Measurements from ENCODE around the gene AQP7. TPM values are rescaled to one million over a fixed set of nuclear protein-coding genes. Genes with fewer than 3 reads are reported as not detected.

Gene AQP7
- total RNA-seq, 1 donor from 2014 or later, result not detected

- Histone ChIP-seq H3K27me3 (ENCODE audit: control insufficient read depth, insufficient read depth, low read length) (no peaks in the 10 kb centered on the region), H3K4me3 (ENCODE audit: low read depth, low read length) (no peak overlapping the region), H3K36me3 (ENCODE audit: control insufficient read depth, insufficient read depth, low read length) (peaks cover 1% of the 10 kb centered on the region)
- FAIRE-seq (no peak), DNase-seq (ENCODE audit: low read depth) (no peak)
- TF ChIP-seq, protein P1, sequence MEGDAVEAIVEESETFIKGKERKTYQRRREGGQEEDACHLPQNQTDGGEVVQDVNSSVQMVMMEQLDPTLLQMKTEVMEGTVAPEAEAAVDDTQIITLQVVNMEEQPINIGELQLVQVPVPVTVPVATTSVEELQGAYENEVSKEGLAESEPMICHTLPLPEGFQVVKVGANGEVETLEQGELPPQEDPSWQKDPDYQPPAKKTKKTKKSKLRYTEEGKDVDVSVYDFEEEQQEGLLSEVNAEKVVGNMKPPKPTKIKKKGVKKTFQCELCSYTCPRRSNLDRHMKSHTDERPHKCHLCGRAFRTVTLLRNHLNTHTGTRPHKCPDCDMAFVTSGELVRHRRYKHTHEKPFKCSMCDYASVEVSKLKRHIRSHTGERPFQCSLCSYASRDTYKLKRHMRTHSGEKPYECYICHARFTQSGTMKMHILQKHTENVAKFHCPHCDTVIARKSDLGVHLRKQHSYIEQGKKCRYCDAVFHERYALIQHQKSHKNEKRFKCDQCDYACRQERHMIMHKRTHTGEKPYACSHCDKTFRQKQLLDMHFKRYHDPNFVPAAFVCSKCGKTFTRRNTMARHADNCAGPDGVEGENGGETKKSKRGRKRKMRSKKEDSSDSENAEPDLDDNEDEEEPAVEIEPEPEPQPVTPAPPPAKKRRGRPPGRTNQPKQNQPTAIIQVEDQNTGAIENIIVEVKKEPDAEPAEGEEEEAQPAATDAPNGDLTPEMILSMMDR (IDR thresholded peaks at IDR 0.05; ENCODE audit: insufficient read depth, low read length, severe bottlenecking), result no peak
Observed at GRCh38 chr9:33436445-33436844, 34.1 kb upstream of the AQP7 start.

GRCh38 chr9:33435821-33436277 lies 33.5 kb upstream of the AQP7 start:
- no peaks in the 10 kb centered on the region for H3K27me3 ChIP-seq (ENCODE audit: control insufficient read depth, insufficient read depth, low read length)
- FAIRE-seq (no peak), DNase-seq (ENCODE audit: low read depth) (no peak)
- no peaks in the 10 kb centered on the region for H3K36me3 ChIP-seq (ENCODE audit: control insufficient read depth, insufficient read depth, low read length)
- TF ChIP-seq, protein P1 (IDR thresholded peaks at IDR 0.05; ENCODE audit: insufficient read depth, low read length, severe bottlenecking), result no peak
- no peak overlapping the region for H3K4me3 ChIP-seq (ENCODE audit: low read depth, low read length)

DNA sequence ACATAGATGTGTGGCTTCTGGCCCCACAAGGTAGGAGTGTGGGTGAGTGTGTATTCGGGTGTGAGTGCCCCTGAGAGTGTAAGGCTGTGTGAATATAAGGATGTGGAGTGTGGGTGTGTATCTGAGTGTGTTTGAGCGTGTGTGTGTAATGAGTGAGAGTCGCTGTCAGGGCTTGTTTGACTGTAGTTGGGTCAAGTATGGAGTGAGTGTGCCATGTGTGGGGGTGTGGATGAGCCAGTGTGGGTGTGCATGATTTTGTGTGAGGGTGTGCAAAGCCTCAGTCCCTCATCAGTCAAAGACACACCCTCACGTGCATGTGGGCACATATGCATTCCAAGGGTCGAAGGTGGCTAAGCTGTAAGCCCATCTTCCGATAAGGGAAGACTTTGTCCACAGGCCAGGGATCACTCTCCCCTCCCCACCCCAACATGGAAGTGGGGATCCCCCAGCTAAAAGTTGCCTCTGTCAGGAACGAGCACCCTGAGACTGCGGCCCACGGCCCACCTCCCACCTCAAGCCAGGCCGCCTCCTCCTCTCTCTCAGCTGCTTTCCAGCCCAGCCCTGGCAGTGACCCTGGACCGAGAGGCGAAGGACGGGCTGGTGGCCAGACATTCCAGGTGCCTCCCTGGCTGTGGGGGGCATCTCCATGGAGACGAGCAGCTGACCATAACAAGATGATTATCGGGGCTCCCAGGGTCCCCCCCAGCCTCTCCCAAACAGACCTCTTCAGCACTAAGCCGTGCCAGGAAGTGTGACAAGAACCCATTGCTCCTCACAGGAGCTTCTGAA lies 32.1 kb upstream of the AQP7 start:
- TF ChIP-seq, protein P1 (IDR thresholded peaks at IDR 0.05; ENCODE audit: insufficient read depth, low read length, severe bottlenecking), result no peak
- H3K4me3 ChIP-seq (ENCODE audit: low read depth, low read length), result no peak overlapping the region
- no peak for DNase-seq (ENCODE audit: low read depth)
- FAIRE-seq, result no peak
- no peaks in the 10 kb centered on the region for H3K36me3 ChIP-seq (ENCODE audit: control insufficient read depth, insufficient read depth, low read length)
- no peaks in the 10 kb centered on the region for H3K27me3 ChIP-seq (ENCODE audit: control insufficient read depth, insufficient read depth, low read length)

DNA sequence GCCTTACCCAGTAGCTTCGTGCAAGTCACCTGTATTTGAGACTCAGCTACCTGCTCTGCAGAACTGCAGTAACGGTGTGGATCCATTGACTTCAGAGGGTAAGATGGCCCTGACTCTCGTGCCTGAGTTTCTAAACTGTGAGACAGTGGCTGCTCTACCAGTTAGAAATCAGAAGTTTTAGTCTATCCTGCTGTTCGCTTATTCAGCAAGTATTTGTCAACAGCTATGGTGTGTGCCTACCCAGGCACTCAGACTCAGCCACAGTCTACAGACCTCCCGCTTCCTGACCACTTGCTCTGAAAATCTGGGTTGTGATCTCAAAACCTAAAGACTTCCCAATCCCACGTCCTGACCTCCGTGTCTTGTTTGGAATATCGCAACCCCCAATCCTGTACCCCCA lies 31.5 kb upstream of the AQP7 start:
- no peak for FAIRE-seq
- TF ChIP-seq, protein P1 (IDR thresholded peaks at IDR 0.05; ENCODE audit: insufficient read depth, low read length, severe bottlenecking), result no peak
- Histone ChIP-seq H3K36me3 (ENCODE audit: control insufficient read depth, insufficient read depth, low read length) (no peaks in the 10 kb centered on the region), H3K4me3 (ENCODE audit: low read depth, low read length) (no peak overlapping the region), H3K27me3 (ENCODE audit: control insufficient read depth, insufficient read depth, low read length) (no peaks in the 10 kb centered on the region)
- no peak for DNase-seq (ENCODE audit: low read depth)

GRCh38 chr9:33431420-33431819 lies 29.1 kb upstream of the AQP7 start:
- no peak for FAIRE-seq
- DNase-seq (ENCODE audit: low read depth), result no peak
- Histone ChIP-seq H3K36me3 (ENCODE audit: control insufficient read depth, insufficient read depth, low read length) (no peaks in the 10 kb centered on the region), H3K27me3 (ENCODE audit: control insufficient read depth, insufficient read depth, low read length) (no peaks in the 10 kb centered on the region), H3K4me3 (ENCODE audit: low read depth, low read length) (no peak overlapping the region)
- TF ChIP-seq, protein P1 (IDR thresholded peaks at IDR 0.05; ENCODE audit: insufficient read depth, low read length, severe bottlenecking), result no peak

DNA sequence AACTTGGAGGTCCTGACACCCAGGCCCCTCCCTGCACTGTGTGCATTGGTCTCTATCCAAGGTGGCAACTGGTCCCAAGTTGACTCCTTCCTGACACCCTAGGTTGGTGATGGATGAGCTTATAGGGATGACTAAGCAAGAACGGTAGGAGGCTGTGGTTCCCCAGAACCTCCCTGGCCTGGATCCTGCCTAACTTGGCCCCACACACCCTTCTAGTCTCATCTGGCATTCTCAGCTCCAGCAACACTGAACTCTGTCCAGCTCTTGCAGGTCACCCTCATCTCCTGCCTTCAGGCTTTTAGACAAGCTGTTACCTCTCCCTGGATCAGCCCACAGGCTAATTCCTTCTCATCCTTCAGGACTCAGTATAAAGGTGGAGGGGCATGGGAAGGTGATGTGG lies 28.6 kb upstream of the AQP7 start:
- no peak for DNase-seq (ENCODE audit: low read depth)
- Histone ChIP-seq H3K36me3 (ENCODE audit: control insufficient read depth, insufficient read depth, low read length) (no peaks in the 10 kb centered on the region), H3K4me3 (ENCODE audit: low read depth, low read length) (no peak overlapping the region), H3K27me3 (ENCODE audit: control insufficient read depth, insufficient read depth, low read length) (no peaks in the 10 kb centered on the region)
- no peak for FAIRE-seq
- TF ChIP-seq, protein P1 (IDR thresholded peaks at IDR 0.05; ENCODE audit: insufficient read depth, low read length, severe bottlenecking), result no peak
